Measurements from ENCODE around the gene KRT15. TPM values are rescaled to one million over a fixed set of nuclear protein-coding genes. Genes with fewer than 3 reads are reported as not detected.

The KRT15 gene
- total RNA-seq, 1 donor from 2014 or later = 0.79 TPM

GRCh38 chr17:41519501-41520224, 973 bp upstream of the KRT15 start:
- H3K4me1 ChIP-seq (ENCODE audit: insufficient read depth, low read length) = peaks cover 36% of the 10 kb centered on the region
- no peak for DNase-seq (ENCODE audit: low read depth)
- TF ChIP-seq CTCF (IDR thresholded peaks at IDR 0.05; ENCODE audit: insufficient read depth, low read depth, low read length) (no peak), EZH2 (IDR thresholded peaks at IDR 0.05; ENCODE audit: insufficient read depth, low read length) (no peak)

GRCh38 chr17:41518031-41518430, 659 bp downstream of the KRT15 start:
- H3K36me3 ChIP-seq (ENCODE audit: insufficient read depth, low read length) = no peaks in the 10 kb centered on the region
- H3K9ac ChIP-seq (ENCODE audit: low read length) = no peak overlapping the region
- H3K27ac Mint-ChIP-seq (ENCODE audit: unreplicated experiment) = no peak overlapping the region
- H3K9me3 Mint-ChIP-seq (ENCODE audit: unreplicated experiment) = peaks cover 4% of the 10 kb centered on the region
- DNase-seq (ENCODE audit: low read depth) = no peak
- no peak overlapping the region for H2AFZ ChIP-seq (ENCODE audit: low read depth, low read length)
- no peak for TF ChIP-seq CTCF (IDR thresholded peaks at IDR 0.05; ENCODE audit: insufficient read depth, low read depth, low read length)
- H3K4me2 ChIP-seq (ENCODE audit: low read length) = no peak overlapping the region
- peaks cover 6% of the 10 kb centered on the region for H3K4me1 Mint-ChIP-seq (ENCODE audit: low read depth, unreplicated experiment)
- H3K9me3 ChIP-seq (ENCODE audit: insufficient read depth, low read depth, low read length) = no peaks in the 10 kb centered on the region
- peaks cover 2% of the 10 kb centered on the region for H3K36me3 Mint-ChIP-seq (ENCODE audit: low read depth, unreplicated experiment)
- H3K4me1 ChIP-seq (ENCODE audit: insufficient read depth, low read length) = peaks cover 36% of the 10 kb centered on the region
- peaks cover 8% of the 10 kb centered on the region for H3K27me3 Mint-ChIP-seq (ENCODE audit: low read depth, unreplicated experiment)
- H4K20me1 ChIP-seq (ENCODE audit: insufficient read depth, low read length) = no peaks in the 10 kb centered on the region
- no peak for FAIRE-seq
- no peak overlapping the region for H3K4me3 Mint-ChIP-seq (ENCODE audit: unreplicated experiment)
- H3K27me3 ChIP-seq (ENCODE audit: insufficient read depth, low read length) = no peaks in the 10 kb centered on the region
- H3K4me3 ChIP-seq (ENCODE audit: insufficient read depth, low read depth, low read length) = no peak overlapping the region
- H3K79me2 ChIP-seq (ENCODE audit: insufficient read depth, low read length) = no peaks in the 10 kb centered on the region
- no peak overlapping the region for H3K27ac ChIP-seq (ENCODE audit: low read depth, low read length)

More at GRCh38 chr17:41519501-41520224, 973 bp upstream of the KRT15 start:
- Histone ChIP-seq H3K4me3 (ENCODE audit: insufficient read depth, low read depth, low read length) (no peak overlapping the region), H3K4me2 (ENCODE audit: low read length) (no peak overlapping the region), H3K79me2 (ENCODE audit: insufficient read depth, low read length) (no peaks in the 10 kb centered on the region), H3K27ac (ENCODE audit: low read depth, low read length) (no peak overlapping the region), H3K9me3 (ENCODE audit: insufficient read depth, low read depth, low read length) (no peaks in the 10 kb centered on the region), H2AFZ (ENCODE audit: low read depth, low read length) (no peak overlapping the region), H3K27me3 (ENCODE audit: insufficient read depth, low read length) (no peaks in the 10 kb centered on the region), H3K9ac (ENCODE audit: low read length) (no peak overlapping the region), H3K36me3 (ENCODE audit: insufficient read depth, low read length) (no peaks in the 10 kb centered on the region), H4K20me1 (ENCODE audit: insufficient read depth, low read length) (no peaks in the 10 kb centered on the region)
- H3K27me3 Mint-ChIP-seq (ENCODE audit: low read depth, unreplicated experiment) = peaks cover 7% of the 10 kb centered on the region
- peaks cover 8% of the 10 kb centered on the region for H3K4me1 Mint-ChIP-seq (ENCODE audit: low read depth, unreplicated experiment)
- H3K27ac Mint-ChIP-seq (ENCODE audit: unreplicated experiment) = no peak overlapping the region
- H3K4me3 Mint-ChIP-seq (ENCODE audit: unreplicated experiment) = no peak overlapping the region
- H3K9me3 Mint-ChIP-seq (ENCODE audit: unreplicated experiment) = peaks cover 2% of the 10 kb centered on the region
- H3K36me3 Mint-ChIP-seq (ENCODE audit: low read depth, unreplicated experiment) = peaks cover 2% of the 10 kb centered on the region
- no peak for FAIRE-seq

- Histone ChIP-seq H3K4me2 (ENCODE audit: low read length) (no peak overlapping the region), H3K9ac (ENCODE audit: low read length) (no peak overlapping the region), H3K4me1 (ENCODE audit: insufficient read depth, low read length) (peaks cover 25% of the 10 kb centered on the region), H3K79me2 (ENCODE audit: insufficient read depth, low read length) (no peaks in the 10 kb centered on the region), H4K20me1 (ENCODE audit: insufficient read depth, low read length) (no peaks in the 10 kb centered on the region), H3K27ac (ENCODE audit: low read depth, low read length) (no peak overlapping the region), H3K4me3 (ENCODE audit: insufficient read depth, low read depth, low read length) (no peak overlapping the region), H2AFZ (ENCODE audit: low read depth, low read length) (no peak overlapping the region), H3K9me3 (ENCODE audit: insufficient read depth, low read depth, low read length) (no peaks in the 10 kb centered on the region), H3K36me3 (ENCODE audit: insufficient read depth, low read length) (no peaks in the 10 kb centered on the region), H3K27me3 (ENCODE audit: insufficient read depth, low read length) (no peaks in the 10 kb centered on the region)
- H3K4me3 Mint-ChIP-seq (ENCODE audit: unreplicated experiment) = no peak overlapping the region
- TF ChIP-seq EZH2 (IDR thresholded peaks at IDR 0.05; ENCODE audit: insufficient read depth, low read length) (no peak), CTCF (IDR thresholded peaks at IDR 0.05; ENCODE audit: insufficient read depth, low read depth, low read length) (no peak)
- peaks cover 2% of the 10 kb centered on the region for H3K36me3 Mint-ChIP-seq (ENCODE audit: low read depth, unreplicated experiment)
- FAIRE-seq (no peak), DNase-seq (ENCODE audit: low read depth) (no peak)
- peaks cover 4% of the 10 kb centered on the region for H3K4me1 Mint-ChIP-seq (ENCODE audit: low read depth, unreplicated experiment)
- no peak overlapping the region for H3K27ac Mint-ChIP-seq (ENCODE audit: unreplicated experiment)
- H3K9me3 Mint-ChIP-seq (ENCODE audit: unreplicated experiment) = peaks cover 4% of the 10 kb centered on the region
- peaks cover 17% of the 10 kb centered on the region for H3K27me3 Mint-ChIP-seq (ENCODE audit: low read depth, unreplicated experiment)
Measured at GRCh38 chr17:41516830-41517283, 1.8 kb downstream of the KRT15 start.

Measured in astrocyte (in vitro differentiated cells and primary cell).